HepG2 (cell line): ENCODE data around the gene WSCD2. TPM values are rescaled to one million over a fixed set of nuclear protein-coding genes. Genes with fewer than 3 reads are reported as not detected.

Experiments used
- ATAC-seq: fragments of 200-7000 bp; cut with Tn5 transposase; 3 replicates; pipeline ENCODE4 v1.9.1; 2020; ENCODE audit warnings: mild to moderate bottlenecking, moderate library complexity
- BruUV-seq: library from RNA; stranded (reverse); fragments of 400-500 nt; replicated peaks from 2 replicates; lab custom pipeline; 2021; lab: Mats Ljungman, UMichigan
- CTCF ChIA-PET: fragments of 300-600 bp; formaldehyde crosslinking; extraction: SDS; loops from one replicate; lab custom pipeline; 2021; ENCODE audit warnings: low total read pairs, inconsistent platforms, low intra/inter-chr PET ratio; lab: Yijun Ruan, JAX
- POLR2A ChIA-PET: fragments of 350-600 bp; sonication (Branson Sonifier 250); formaldehyde crosslinking; loops from one replicate; lab custom pipeline; 2020; ENCODE audit warnings: antibody characterized with exemption, inconsistent platforms; lab: Yijun Ruan, JAX
- DNase-seq: peaks from one replicate; pipeline ENCODE4 v3.0.0-alpha.2; 2015; ENCODE audit warnings: low spot score
- FAIRE-seq: peaks from 3 replicates; lab custom pipeline; 2011; peaks lifted over from hg19 to GRCh38; lab: Jason Lieb, UNC
- H2AFZ ChIP-seq: one replicate; pipeline ENCODE4 v1.6.1; 2011; ENCODE audit warnings: low read length, inconsistent platforms
- H3K27ac ChIP-seq: fragments of 300-600 bp; 3 replicates; pipeline ENCODE4 v1.8.0; 2011; ENCODE audit warnings: mixed run types, mild to moderate bottlenecking, mixed read lengths, low read length, inconsistent platforms; ENCODE audit not compliant: insufficient read depth; ENCODE audit errors: extremely low read length
- H3K27me3 ChIP-seq, 2 experiments: fragments of 200-600 bp in 1 of 2; 2 replicates in 1 of 2; 3 replicates in 1 of 2; pipeline versions ENCODE4 v1.6.0 to v1.8.0; 2011; ENCODE audit warnings: low read length in 2 of 2, mild to moderate bottlenecking in 2 of 2, moderate library complexity in 2 of 2, inconsistent platforms in 1 of 2; ENCODE audit not compliant: insufficient read depth in 2 of 2, control insufficient read depth in 1 of 2
- H3K36me3 ChIP-seq, 2 experiments: fragments of 200-600 bp in 1 of 2; replicated peaks in 1 of 2; 2 replicates in 1 of 2; 3 replicates in 1 of 2; pipeline versions ENCODE4 v1.5.1 to v1.8.0; 2011; ENCODE audit warnings: low read length in 2 of 2, inconsistent platforms in 1 of 2; ENCODE audit not compliant: insufficient read depth in 2 of 2, control insufficient read depth in 1 of 2
- H3K4me1 ChIP-seq: 2 replicates; pipeline ENCODE4 v1.5.1; 2012; ENCODE audit warnings: low read length, inconsistent platforms; ENCODE audit not compliant: insufficient read depth
- H3K4me2 ChIP-seq: 2 replicates; pipeline ENCODE4 v1.6.0; 2011; ENCODE audit warnings: low read depth, low read length, inconsistent platforms
- H3K4me3 ChIP-seq, 3 experiments: fragments of 200-600 bp in 1 of 3; sonication (generic), shearing (Covaris generic) in 1 of 3; replicated peaks in 1 of 3; 2 replicates each; pipeline ENCODE4 v1.5.1; 2011 to 2016; ENCODE audit warnings: low read length in 3 of 3, inconsistent platforms in 2 of 3, low read depth in 2 of 3, mild to moderate bottlenecking in 2 of 3, control low read depth in 1 of 3, mixed read lengths in 1 of 3; ENCODE audit not compliant: insufficient read depth in 1 of 3
- H3K79me2 ChIP-seq: one replicate; pipeline ENCODE4 v1.6.1; 2011; ENCODE audit warnings: low read length, inconsistent platforms; ENCODE audit not compliant: insufficient read depth
- H3K9ac ChIP-seq: 2 replicates; pipeline ENCODE4 v1.6.0; 2011; ENCODE audit warnings: mild to moderate bottlenecking, low read depth, low read length, inconsistent platforms; ENCODE audit not compliant: insufficient read depth
- H3K9me3 ChIP-seq: 2 replicates; pipeline ENCODE4 v1.5.1; 2012; ENCODE audit warnings: mild to moderate bottlenecking, low read length
- H4K20me1 ChIP-seq: 2 replicates; pipeline ENCODE4 v1.6.0; 2011; ENCODE audit warnings: inconsistent platforms, mild to moderate bottlenecking, low read length, moderate library complexity; ENCODE audit not compliant: insufficient read depth
- CCAR2 ChIP-seq: fragments of 200-400 bp; formaldehyde crosslinking; optimal IDR thresholded peaks from 2 replicates; pipeline ENCODE3; 2018; ENCODE audit warnings: low read depth, mild to moderate bottlenecking, low read length, moderate library complexity
- CHD2 ChIP-seq: IDR thresholded peaks from 2 replicates; pipeline ENCODE4 v1.6.1; 2011; ENCODE audit warnings: low read depth, low read length, improper control_type of control experiment
- CHD4 ChIP-seq: fragments of 200-600 bp; sonication (generic); IDR thresholded peaks from 2 replicates; pipeline ENCODE4 v1.7.0; 2017; ENCODE audit warnings: mild to moderate bottlenecking, low read length, borderline replicate concordance
- HMG20A ChIP-seq: IDR thresholded peaks from 2 replicates; pipeline ENCODE4 v1.6.1; 2016; ENCODE audit warnings: borderline replicate concordance
- RCOR2 ChIP-seq: IDR thresholded peaks from 2 replicates; pipeline ENCODE4 v1.6.1; 2016; ENCODE audit warnings: missing biosample characterization, missing genetic modification reagents
- SNAI1 ChIP-seq: sonication (generic); formaldehyde crosslinking; IDR thresholded peaks from 2 replicates; pipeline ENCODE4 v1.5.0; 2020; ENCODE audit warnings: mild to moderate bottlenecking, missing genetic modification reagents, borderline replicate concordance
- SRSF1 ChIP-seq: fragments of 200-400 bp; formaldehyde crosslinking; optimal IDR thresholded peaks from 2 replicates; pipeline ENCODE3; 2017; ENCODE audit warnings: mild to moderate bottlenecking, low read depth, low read length, moderate library complexity
- TCF12 ChIP-seq, 2 experiments: fragments of 450-650 bp in 1 of 2; sonication (generic) in 1 of 2; formaldehyde crosslinking in 1 of 2; IDR thresholded peaks; 2 replicates each; pipeline versions ENCODE4 v1.6.1 to v1.8.0; 2017 to 2022; ENCODE audit warnings: antibody characterized with exemption in 1 of 2, mild to moderate bottlenecking in 1 of 2, missing genetic modification reagents in 1 of 2, moderate library complexity in 1 of 2
- TEAD2 ChIP-seq: sonication (generic); formaldehyde crosslinking; IDR thresholded peaks from 2 replicates; pipeline ENCODE4 v1.9.0; 2021; ENCODE audit warnings: missing genetic modification reagents
- THYN1 ChIP-seq: sonication (generic); formaldehyde crosslinking; IDR thresholded peaks from 2 replicates; pipeline ENCODE4 v1.8.1; 2023; ENCODE audit warnings: low read depth, mild to moderate bottlenecking, moderate library complexity, missing genetic modification reagents, borderline replicate concordance
- ZBTB1 ChIP-seq: sonication (generic); formaldehyde crosslinking; IDR thresholded peaks from 2 replicates; pipeline ENCODE4 v1.4.0; 2020; ENCODE audit warnings: missing genetic modification reagents, borderline replicate concordance
- ZFX ChIP-seq: sonication (generic); formaldehyde crosslinking; IDR thresholded peaks from 2 replicates; pipeline ENCODE4 v1.4.0; 2020; ENCODE audit warnings: mild to moderate bottlenecking, low read depth, missing genetic modification reagents, moderate library complexity
- ZNF546 ChIP-seq: sonication (generic); formaldehyde crosslinking; conservative IDR thresholded peaks from 2 replicates; pipeline ENCODE4 v1.8.1; 2023; ENCODE audit warnings: mild to moderate bottlenecking, missing genetic modification reagents
- ZNF572 ChIP-seq: sonication (generic); formaldehyde crosslinking; IDR thresholded peaks from 2 replicates; pipeline ENCODE4 v1.5.1; 2020; ENCODE audit warnings: mild to moderate bottlenecking, missing genetic modification reagents
- ZNF772 ChIP-seq: sonication (generic); formaldehyde crosslinking; IDR thresholded peaks from 2 replicates; pipeline ENCODE4 v1.5.0; 2020; ENCODE audit warnings: mild to moderate bottlenecking, missing genetic modification reagents
- ZSCAN30 ChIP-seq: sonication (generic); formaldehyde crosslinking; IDR thresholded peaks from 2 replicates; pipeline ENCODE4 v1.5.0; 2020; ENCODE audit warnings: mild to moderate bottlenecking, missing genetic modification reagents
- WGBS: methylation state at CpG from one replicate; pipeline ENCODE4 v1.1.6; 2017; ENCODE audit warnings: low lambda C conversion rate; 5-methylcytosine and 5-hydroxymethylcytosine counted together
- in situ Hi-C: cut with HindIII; loops from 2 replicates; pipeline ENCODE4 v1.10.0; 2017; ENCODE audit warnings: low pct_unique_long_range_greater_than_20kb; ENCODE audit not compliant: extremely low pct_ligation_motif_present
- intact Hi-C: fragments of 100-400 bp; cut with micrococcal nuclease; formaldehyde crosslinking; loops from one replicate; pipeline ENCODE4 v1.10.0; 2022; ENCODE audit not compliant: unreplicated experiment
- polyA plus RNA-seq, 8 experiments: library from polyadenylated mRNA; depleted of rRNA in 3 of 8; stranded (reverse) in 7 of 8; unstranded in 1 of 8; fragments of >200 nt; fragmentation: Illumina TruSeq in 4 of 8; extraction: Trizol in 4 of 8; gene quantifications; 2 replicates each; pipeline versions ENCODE4 v1.2.1 to v1.2.3, GENCODE V29; 2011 to 2016; ENCODE audit warnings: low read depth in 4 of 8, missing spikeins in 1 of 8, mixed read lengths in 1 of 8; ENCODE audit not compliant: insufficient read depth in 1 of 8
- total RNA-seq, 5 experiments: library from RNA; depleted of rRNA; stranded (reverse); fragments of >200 nt; fragmentation: Illumina TruSeq; extraction: Trizol; gene quantifications; 2 replicates each; pipeline ENCODE4 v1.2.3, GENCODE V29; 2016; ENCODE audit warnings: low read depth in 1 of 5
- TF ChIP-seq, protein P1 (sequence below): IDR thresholded peaks from 2 replicates; pipeline ENCODE4 v1.6.1; 2012; ENCODE audit warnings: inconsistent platforms
- TF ChIP-seq, protein P2 (sequence below): sonication (generic); formaldehyde crosslinking; IDR thresholded peaks from 2 replicates; pipeline ENCODE4 v1.5.1; 2020; ENCODE audit warnings: mild to moderate bottlenecking, missing genetic modification reagents, moderate library complexity
- TF ChIP-seq, protein P3 (sequence below): sonication (generic); formaldehyde crosslinking; IDR thresholded peaks from 2 replicates; pipeline ENCODE4 v1.9.0; 2022; ENCODE audit warnings: missing genetic modification reagents, mild to moderate bottlenecking, borderline replicate concordance

The WSCD2 gene
- total and polyA plus RNA-seq, 2 of the 13 experiments (the other 11 are each of a cell fraction or from before 2014, with no cell fraction given) = not detected

DNA sequence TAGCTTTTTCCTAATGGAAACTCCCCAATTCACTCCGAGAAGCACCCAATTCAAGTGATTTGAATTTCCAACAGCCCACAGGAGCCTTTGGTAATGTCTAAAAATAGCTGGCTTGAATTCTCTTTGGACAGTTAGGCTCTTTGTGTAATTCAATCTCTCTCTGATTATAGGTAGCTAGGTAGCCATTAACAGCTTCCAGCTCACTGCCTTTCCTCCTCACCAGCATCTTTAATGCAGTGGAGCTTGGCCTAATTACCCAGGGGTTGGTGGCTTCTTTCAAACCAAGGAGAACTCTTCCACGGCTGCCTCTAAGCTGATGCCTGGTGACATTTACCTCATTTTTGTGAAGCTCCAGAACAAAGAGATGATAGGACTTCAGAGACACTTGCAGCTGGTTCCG is 86.4 kb downstream of the WSCD2 start:
- Histone ChIP-seq H3K9me3 (no peaks in the 10 kb centered on the region), H4K20me1 (no peaks in the 10 kb centered on the region), H3K27me3 (no peaks in the 10 kb centered on the region), H3K9ac (no peak overlapping the region), H3K4me2 (no peak overlapping the region), H3K79me2 (no peaks in the 10 kb centered on the region), H3K36me3 (no peaks in the 10 kb centered on the region), H3K4me1 (no peaks in the 10 kb centered on the region), H3K4me3 (no peak overlapping the region), H2AFZ (no peak overlapping the region), H3K27ac (no peak overlapping the region)
- in situ Hi-C loops (no loop called here), intact Hi-C loops (no loop called here)
- TF ChIP-seq, protein P1, sequence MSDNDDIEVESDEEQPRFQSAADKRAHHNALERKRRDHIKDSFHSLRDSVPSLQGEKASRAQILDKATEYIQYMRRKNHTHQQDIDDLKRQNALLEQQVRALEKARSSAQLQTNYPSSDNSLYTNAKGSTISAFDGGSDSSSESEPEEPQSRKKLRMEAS = no peak
- TF ChIP-seq SNAI1 (no peak), ZNF546 (CRISPR knock-in tag) (no peak), RCOR2 (CRISPR knock-in tag) (no peak), ZBTB1 (no peak), CHD4 (no peak), THYN1 (CRISPR knock-in tag) (no peak), TEAD2 (no peak), CHD2 (no peak), CCAR2 (no peak), ZNF572 (CRISPR knock-in tag) (no peak), TCF12 (IDR thresholded peaks at IDR 0.05) (no peak), TCF12 (CRISPR knock-in tag; IDR thresholded peaks at IDR 0.05) (no peak), ZFX (CRISPR knock-in tag) (no peak), SRSF1 (no peak), ZSCAN30 (CRISPR knock-in tag) (no peak), HMG20A (CRISPR knock-in tag) (no peak), ZNF772 (CRISPR knock-in tag) (no peak)
- TF ChIP-seq, protein P2, sequence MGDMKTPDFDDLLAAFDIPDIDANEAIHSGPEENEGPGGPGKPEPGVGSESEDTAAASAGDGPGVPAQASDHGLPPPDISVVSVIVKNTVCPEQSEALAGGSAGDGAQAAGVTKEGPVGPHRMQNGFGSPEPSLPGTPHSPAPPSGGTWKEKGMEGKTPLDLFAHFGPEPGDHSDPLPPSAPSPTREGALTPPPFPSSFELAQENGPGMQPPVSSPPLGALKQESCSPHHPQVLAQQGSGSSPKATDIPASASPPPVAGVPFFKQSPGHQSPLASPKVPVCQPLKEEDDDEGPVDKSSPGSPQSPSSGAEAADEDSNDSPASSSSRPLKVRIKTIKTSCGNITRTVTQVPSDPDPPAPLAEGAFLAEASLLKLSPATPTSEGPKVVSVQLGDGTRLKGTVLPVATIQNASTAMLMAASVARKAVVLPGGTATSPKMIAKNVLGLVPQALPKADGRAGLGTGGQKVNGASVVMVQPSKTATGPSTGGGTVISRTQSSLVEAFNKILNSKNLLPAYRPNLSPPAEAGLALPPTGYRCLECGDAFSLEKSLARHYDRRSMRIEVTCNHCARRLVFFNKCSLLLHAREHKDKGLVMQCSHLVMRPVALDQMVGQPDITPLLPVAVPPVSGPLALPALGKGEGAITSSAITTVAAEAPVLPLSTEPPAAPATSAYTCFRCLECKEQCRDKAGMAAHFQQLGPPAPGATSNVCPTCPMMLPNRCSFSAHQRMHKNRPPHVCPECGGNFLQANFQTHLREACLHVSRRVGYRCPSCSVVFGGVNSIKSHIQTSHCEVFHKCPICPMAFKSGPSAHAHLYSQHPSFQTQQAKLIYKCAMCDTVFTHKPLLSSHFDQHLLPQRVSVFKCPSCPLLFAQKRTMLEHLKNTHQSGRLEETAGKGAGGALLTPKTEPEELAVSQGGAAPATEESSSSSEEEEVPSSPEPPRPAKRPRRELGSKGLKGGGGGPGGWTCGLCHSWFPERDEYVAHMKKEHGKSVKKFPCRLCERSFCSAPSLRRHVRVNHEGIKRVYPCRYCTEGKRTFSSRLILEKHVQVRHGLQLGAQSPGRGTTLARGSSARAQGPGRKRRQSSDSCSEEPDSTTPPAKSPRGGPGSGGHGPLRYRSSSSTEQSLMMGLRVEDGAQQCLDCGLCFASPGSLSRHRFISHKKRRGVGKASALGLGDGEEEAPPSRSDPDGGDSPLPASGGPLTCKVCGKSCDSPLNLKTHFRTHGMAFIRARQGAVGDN (CRISPR knock-in tag) = no peak
- TF ChIP-seq, protein P3, sequence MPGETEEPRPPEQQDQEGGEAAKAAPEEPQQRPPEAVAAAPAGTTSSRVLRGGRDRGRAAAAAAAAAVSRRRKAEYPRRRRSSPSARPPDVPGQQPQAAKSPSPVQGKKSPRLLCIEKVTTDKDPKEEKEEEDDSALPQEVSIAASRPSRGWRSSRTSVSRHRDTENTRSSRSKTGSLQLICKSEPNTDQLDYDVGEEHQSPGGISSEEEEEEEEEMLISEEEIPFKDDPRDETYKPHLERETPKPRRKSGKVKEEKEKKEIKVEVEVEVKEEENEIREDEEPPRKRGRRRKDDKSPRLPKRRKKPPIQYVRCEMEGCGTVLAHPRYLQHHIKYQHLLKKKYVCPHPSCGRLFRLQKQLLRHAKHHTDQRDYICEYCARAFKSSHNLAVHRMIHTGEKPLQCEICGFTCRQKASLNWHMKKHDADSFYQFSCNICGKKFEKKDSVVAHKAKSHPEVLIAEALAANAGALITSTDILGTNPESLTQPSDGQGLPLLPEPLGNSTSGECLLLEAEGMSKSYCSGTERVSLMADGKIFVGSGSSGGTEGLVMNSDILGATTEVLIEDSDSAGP = no peak
- ChIA-PET POLR2A (no interaction called here), CTCF (no interaction called here)
- no peak for ATAC-seq
- no peak for FAIRE-seq
- no peak for DNase-seq
- BruUV-seq = no TSS peak
- 0% methylated on average over 2 of the region's 3 CpGs for WGBS
